HUES64 (cell line): Measurements from ENCODE around the gene ELMO1.

Source experiments
- H3K27ac ChIP-seq: 2 replicates; pipeline ENCODE4 v1.7.0; 2013; ENCODE audit warnings: low read depth, low read length, inconsistent platforms
- H3K27me3 ChIP-seq: 2 replicates; pipeline ENCODE4 v1.6.1; 2013; ENCODE audit warnings: mild to moderate bottlenecking, low read length; ENCODE audit not compliant: insufficient read depth
- H3K36me3 ChIP-seq: 2 replicates; pipeline ENCODE4 v1.6.1; 2013; ENCODE audit warnings: mild to moderate bottlenecking, low read length; ENCODE audit not compliant: insufficient read depth
- H3K4me1 ChIP-seq: 2 replicates; pipeline ENCODE4 v1.6.1; 2013; ENCODE audit warnings: mild to moderate bottlenecking, low read length, moderate library complexity; ENCODE audit not compliant: insufficient read depth
- H3K4me3 ChIP-seq: 2 replicates; pipeline ENCODE4 v1.5.1; 2013; ENCODE audit warnings: mild to moderate bottlenecking, low read length, moderate library complexity
- H3K9ac ChIP-seq: 2 replicates; pipeline ENCODE4 v1.6.1; 2013; ENCODE audit warnings: mild to moderate bottlenecking, low read depth, low read length
- H3K9me3 ChIP-seq: 2 replicates; pipeline ENCODE4 v1.6.1; 2013; ENCODE audit warnings: low read depth, low read length; ENCODE audit not compliant: insufficient read depth
- WGBS: fragments of 150-250, 120-280 bp; methylation state at CpG from one replicate; pipeline ENCODE4 v1.1.7; 2013; ENCODE audit warnings: missing lambda C conversion rate; 5-methylcytosine and 5-hydroxymethylcytosine counted together

ELMO1 gene

DNA sequence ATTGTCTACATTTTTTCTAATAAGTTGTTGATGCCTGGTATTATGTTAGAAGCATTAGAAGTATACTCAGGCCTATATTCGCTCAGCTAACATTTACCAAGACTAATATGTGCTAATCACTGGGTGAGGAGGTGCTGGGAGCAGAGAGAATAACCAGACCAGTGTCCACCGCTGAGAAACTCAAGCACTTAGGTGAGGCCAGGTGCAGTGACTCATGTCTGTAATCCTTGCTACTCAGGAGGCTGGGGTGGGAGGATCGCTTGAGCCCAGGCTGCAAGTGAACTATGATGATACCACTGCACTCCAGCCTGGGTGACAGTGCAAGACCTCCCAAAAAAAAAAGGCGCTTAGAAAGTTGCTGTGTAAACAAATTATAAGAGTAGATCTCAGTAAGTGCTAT lies 542.2 kb downstream of the ELMO1 start:
- Histone ChIP-seq H3K4me3 (no peak overlapping the region), H3K27me3 (no peaks in the 10 kb centered on the region), H3K27ac (no peak overlapping the region), H3K9me3 (no peaks in the 10 kb centered on the region), H3K36me3 (no peaks in the 10 kb centered on the region), H3K4me1 (peaks cover 7% of the 10 kb centered on the region; the same call in 1 of the 2 replicates), H3K9ac (no peak overlapping the region)
- WGBS: 89% methylated on average over 3 of the region's 4 CpGs

DNA sequence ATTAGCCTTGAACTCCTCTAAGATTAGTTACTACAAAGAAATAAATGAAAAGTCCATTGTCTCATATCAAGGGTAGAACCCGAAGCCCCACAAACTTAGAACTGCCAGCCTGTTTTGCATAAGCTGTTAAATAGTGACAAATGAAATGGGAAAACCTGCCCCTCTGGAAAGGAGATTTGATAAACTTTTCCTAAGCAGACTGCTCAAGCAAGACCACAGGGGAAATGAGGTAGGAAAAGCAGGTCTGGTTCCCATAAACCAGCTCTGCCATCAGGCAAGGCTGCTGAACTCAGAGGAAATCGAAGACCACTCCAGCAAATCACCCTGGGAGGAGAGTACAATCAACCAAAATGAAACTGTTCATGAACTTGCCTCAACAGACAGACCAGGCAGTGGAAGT lies 542.8 kb downstream of the ELMO1 start:
- H3K9ac ChIP-seq: no peak overlapping the region
- no peaks in the 10 kb centered on the region for H3K27me3 ChIP-seq
- WGBS: 94% methylated on average over 2 of the region's 2 CpGs
- H3K36me3 ChIP-seq: no peaks in the 10 kb centered on the region
- H3K4me1 ChIP-seq: peaks cover 7% of the 10 kb centered on the region; the same call in 1 of the 2 replicates
- no peak overlapping the region for H3K4me3 ChIP-seq
- no peak overlapping the region for H3K27ac ChIP-seq
- H3K9me3 ChIP-seq: no peaks in the 10 kb centered on the region

DNA sequence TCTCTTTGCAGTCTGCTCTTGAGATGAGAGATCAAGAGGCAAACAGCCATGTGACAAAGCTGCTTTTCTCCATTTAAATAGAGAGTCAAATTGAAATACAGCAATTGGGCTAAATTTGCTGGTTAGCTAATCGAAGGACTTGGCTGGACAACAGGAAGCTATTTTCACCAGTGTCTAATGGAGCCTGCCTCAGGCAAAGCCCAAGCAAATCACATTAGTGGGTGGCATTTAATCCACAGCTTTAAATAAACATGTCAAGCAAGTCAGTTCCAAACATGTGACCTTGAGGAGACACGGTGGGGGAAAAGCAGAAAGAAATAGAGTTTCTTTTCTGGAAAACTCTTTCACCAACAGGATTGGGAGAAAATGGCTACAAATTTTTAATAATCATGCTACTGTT lies 543.9 kb downstream of the ELMO1 start:
- Histone ChIP-seq H3K9me3 (no peaks in the 10 kb centered on the region), H3K9ac (no peak overlapping the region), H3K4me1 (peaks cover 7% of the 10 kb centered on the region; the same call in 1 of the 2 replicates), H3K27me3 (no peaks in the 10 kb centered on the region), H3K27ac (no peak overlapping the region), H3K36me3 (no peaks in the 10 kb centered on the region), H3K4me3 (no peak overlapping the region)
- 85% methylated on average over 2 of the region's 2 CpGs for WGBS

DNA sequence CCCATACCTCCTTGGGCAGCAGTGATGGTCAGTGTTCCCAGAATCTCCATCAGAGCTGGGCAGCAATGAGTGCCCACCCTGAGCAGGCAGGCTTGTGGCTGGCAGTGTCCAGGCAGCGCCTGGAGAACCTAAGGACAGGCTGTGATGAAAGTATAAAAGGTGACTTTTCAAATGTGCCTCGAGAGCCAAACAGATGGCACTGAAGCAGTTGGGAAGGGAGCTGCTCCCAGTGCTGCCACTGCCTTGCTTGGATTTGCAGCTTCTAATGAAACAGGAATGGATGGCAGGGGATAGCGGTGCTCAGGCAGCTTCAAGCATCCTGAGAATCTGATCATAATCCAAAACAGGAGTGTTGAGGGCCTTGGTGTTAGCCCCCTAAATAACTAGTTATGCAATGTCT lies 544.6 kb downstream of the ELMO1 start:
- 96% methylated on average over 3 of the region's 3 CpGs for WGBS
- Histone ChIP-seq H3K4me3 (no peak overlapping the region), H3K4me1 (peaks cover 7% of the 10 kb centered on the region; the same call in 1 of the 2 replicates), H3K9ac (no peak overlapping the region), H3K27me3 (no peaks in the 10 kb centered on the region), H3K27ac (no peak overlapping the region), H3K9me3 (no peaks in the 10 kb centered on the region), H3K36me3 (no peaks in the 10 kb centered on the region)

DNA sequence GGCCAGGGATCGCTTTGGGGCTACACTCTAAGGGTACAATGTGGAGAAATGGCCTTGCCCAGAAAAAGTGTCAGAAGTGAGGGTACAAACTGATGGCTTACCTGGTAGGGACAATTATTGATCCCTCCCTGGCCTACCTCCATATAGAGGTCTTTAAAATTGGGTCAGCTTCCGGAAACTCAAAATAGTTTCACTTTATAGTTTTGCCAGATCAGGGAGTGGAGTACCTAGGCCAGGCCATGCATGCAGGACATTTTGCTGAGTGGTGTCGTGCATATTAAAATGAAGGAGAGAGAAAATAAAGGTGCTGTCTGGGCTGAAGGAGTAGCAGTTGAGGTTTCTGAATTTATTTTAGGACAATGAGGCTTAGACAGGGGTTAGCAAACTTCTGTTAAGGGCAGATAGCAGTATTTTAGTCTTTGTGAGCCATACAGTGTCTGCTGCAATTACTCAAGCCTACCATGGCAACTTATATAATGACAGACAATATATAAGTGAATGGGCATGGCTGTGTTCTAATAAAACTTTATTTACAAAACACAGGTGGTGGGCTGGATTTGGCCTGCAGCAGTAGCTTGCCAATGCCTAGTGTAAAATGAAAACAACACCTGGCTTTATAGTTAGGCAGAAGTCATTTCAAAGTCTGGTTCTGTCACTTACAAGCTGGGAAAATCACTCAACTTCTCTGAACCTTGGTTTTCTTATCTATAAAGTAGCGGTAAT lies 547.5 kb downstream of the ELMO1 start:
- Histone ChIP-seq H3K4me3 (no peak overlapping the region), H3K27me3 (no peaks in the 10 kb centered on the region), H3K36me3 (no peaks in the 10 kb centered on the region), H3K27ac (no peak overlapping the region), H3K9ac (no peak overlapping the region), H3K4me1 (peaks cover 7% of the 10 kb centered on the region; the same call in 1 of the 2 replicates), H3K9me3 (no peaks in the 10 kb centered on the region)
- WGBS: 92% methylated on average over 3 of the region's 4 CpGs

DNA sequence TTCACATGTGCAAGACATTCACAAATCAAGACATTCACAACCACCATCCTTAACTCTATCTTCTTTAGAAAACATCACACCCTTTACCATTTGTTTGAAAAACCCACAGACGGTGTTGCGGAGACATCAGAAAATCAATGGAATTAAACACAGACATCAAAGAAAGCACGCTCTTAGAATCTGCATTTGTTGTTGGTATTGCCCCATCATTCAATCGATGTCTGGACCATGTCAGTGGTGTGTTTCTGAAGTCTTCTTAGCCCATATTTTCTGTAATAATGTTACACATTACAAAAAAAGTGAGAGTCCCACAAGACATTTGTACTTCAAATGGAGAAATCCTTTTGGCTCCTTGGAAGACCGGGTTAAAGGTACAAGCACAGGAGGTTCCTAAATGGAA lies 550.5 kb downstream of the ELMO1 start:
- Histone ChIP-seq H3K9ac (no peak overlapping the region), H3K4me3 (no peak overlapping the region), H3K36me3 (no peaks in the 10 kb centered on the region), H3K27ac (no peak overlapping the region), H3K27me3 (no peaks in the 10 kb centered on the region), H3K4me1 (no peaks in the 10 kb centered on the region), H3K9me3 (no peaks in the 10 kb centered on the region)
- WGBS: 96% methylated on average over 5 of the region's 5 CpGs

DNA sequence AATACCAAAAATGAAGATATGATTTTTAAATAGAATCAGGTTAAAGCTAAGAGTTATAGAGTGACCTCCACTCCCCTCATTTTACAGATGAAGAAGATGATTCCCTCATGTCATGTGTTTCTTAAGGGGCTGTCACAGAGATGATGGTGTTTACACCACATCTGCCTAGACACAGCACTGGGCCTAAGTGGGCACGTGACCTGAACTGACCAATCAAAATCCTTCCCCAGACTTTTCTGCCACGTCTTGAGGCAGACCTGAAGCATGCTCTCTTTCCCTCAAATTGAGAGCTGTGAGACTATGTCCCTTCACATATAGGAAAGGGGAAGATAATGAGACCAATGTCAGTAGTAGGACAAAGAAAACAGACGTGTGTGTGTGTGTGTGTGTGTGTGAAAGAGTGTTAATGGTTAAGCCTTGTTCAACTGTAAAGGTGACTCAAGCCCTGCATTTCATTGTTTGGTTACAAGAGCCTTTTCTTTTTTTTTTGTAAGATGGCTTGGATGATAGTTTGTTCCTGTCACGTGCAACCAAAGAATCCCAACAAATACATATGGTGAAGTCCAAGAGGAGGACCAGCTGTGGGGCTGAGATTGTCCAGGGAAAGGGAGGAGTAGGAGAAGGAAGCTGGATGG lies 551.6 kb downstream of the ELMO1 start:
- no peak overlapping the region for H3K9ac ChIP-seq
- WGBS: 92% methylated on average over 4 of the region's 4 CpGs

DNA sequence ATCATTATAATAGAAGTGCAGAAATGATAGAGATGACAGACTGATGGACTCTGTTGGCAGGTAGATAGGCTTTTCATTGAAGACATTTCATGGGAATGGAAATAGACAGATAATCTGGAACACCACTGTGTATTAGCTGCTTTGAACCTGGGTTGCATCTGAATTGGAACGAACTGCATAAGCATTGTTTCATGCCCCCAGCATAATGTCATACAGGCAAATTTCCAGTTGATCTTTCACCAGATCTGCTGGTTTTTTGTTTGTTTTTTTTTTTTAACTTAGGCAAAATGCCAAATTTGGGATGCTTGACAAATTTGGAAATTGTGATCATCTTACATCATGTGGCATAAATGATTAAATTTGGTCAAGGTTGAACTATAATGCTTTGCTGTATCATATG lies 552.2 kb downstream of the ELMO1 start:
- Histone ChIP-seq H3K9ac (no peak overlapping the region), H3K27me3 (no peaks in the 10 kb centered on the region), H3K27ac (no peak overlapping the region), H3K36me3 (no peaks in the 10 kb centered on the region), H3K4me1 (no peaks in the 10 kb centered on the region), H3K9me3 (no peaks in the 10 kb centered on the region), H3K4me3 (no peak overlapping the region)
- WGBS: 92% methylated on average over 1 of the region's 1 CpG

More for the DNA sequence above, 551.6 kb downstream of the ELMO1 start:
- H3K27me3 ChIP-seq: no peaks in the 10 kb centered on the region
- no peak overlapping the region for H3K27ac ChIP-seq
- no peak overlapping the region for H3K4me3 ChIP-seq
- H3K9me3 ChIP-seq: no peaks in the 10 kb centered on the region
- no peaks in the 10 kb centered on the region for H3K36me3 ChIP-seq
- no peaks in the 10 kb centered on the region for H3K4me1 ChIP-seq

DNA sequence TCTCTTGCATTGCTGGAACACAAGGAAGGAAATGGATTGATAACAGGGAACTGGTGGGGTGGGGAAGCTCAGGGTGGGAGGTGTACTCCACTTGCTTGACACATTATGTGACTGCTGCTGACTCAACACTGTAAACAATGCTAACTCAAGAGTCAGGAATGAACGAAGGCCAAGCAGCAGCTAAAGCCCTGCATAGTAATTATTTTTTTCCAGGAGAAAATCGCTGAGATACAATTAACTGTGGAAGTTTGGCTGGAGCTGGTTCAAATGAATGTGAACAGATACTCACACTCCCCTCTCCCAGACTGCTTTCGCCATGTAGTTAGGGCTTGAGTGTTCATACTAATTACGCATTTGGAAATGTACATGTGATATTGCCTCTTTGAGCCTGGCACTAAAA lies 553.5 kb downstream of the ELMO1 start:
- Histone ChIP-seq H3K36me3 (no peaks in the 10 kb centered on the region), H3K9me3 (no peaks in the 10 kb centered on the region), H3K4me1 (no peaks in the 10 kb centered on the region), H3K27me3 (no peaks in the 10 kb centered on the region), H3K4me3 (no peak overlapping the region), H3K27ac (no peak overlapping the region), H3K9ac (no peak overlapping the region)
- WGBS: 93% methylated on average over 3 of the region's 4 CpGs

DNA sequence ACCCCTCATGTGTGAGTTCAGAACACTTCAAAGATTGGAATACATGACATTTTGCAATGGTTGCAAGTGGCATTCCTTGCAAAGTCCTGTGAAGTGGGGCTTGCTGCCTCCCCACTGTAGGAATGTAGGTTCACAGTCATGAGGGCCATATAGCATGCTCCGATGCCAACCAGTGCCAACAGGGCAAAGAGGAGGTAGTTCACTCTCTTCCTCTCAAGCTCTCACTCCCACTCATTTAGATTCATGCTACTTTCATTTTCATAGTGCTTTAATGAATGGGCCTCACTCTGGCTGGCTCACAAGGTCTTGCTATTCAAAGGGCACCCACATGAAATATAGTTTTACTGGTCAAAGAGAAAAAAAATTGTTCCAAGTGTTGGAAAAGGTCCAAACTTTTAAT lies 554.5 kb downstream of the ELMO1 start:
- Histone ChIP-seq H3K27me3 (no peaks in the 10 kb centered on the region), H3K27ac (no peak overlapping the region), H3K4me1 (no peaks in the 10 kb centered on the region), H3K9me3 (no peaks in the 10 kb centered on the region), H3K36me3 (no peaks in the 10 kb centered on the region), H3K9ac (no peak overlapping the region), H3K4me3 (no peak overlapping the region)
- WGBS: 100% methylated on average over 1 of the region's 1 CpG

DNA sequence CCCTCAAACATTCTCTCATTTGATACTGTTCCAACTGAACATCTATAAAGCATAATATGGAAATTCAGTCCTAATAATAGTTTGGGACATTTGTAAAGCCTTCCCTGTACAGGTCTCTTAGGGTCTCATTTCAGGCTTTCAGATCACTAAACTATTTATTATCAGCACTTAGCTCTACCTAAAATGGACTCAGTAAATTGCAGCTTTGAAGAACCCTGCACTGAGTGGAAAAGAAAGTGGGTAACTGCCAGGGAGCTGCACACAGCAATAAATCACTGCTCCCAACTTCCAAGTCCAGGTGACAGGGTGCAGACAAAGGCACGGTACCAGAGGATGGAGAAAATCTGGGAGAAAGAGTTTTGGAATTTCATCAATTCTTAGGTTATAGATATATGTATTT lies 559.5 kb downstream of the ELMO1 start:
- Histone ChIP-seq H3K4me1 (no peaks in the 10 kb centered on the region), H3K4me3 (no peak overlapping the region), H3K9ac (no peak overlapping the region), H3K9me3 (no peaks in the 10 kb centered on the region), H3K36me3 (no peaks in the 10 kb centered on the region), H3K27me3 (no peaks in the 10 kb centered on the region), H3K27ac (no peak overlapping the region)
- no CpG with 5 or more reads among the region's 1 CpG for WGBS
